Sigmoid colon (tissue), 4 donors: ENCODE data around the gene PIP5K1A.

ENCODE experiments used
- CTCF ChIP-seq, 4 experiments: fragments of 450-650 bp in 3 of 4; fragments of 200-600 bp in 1 of 4; IDR thresholded peaks; one replicate each; pipeline ENCODE4 v1.5.1; 2016 to 2019; ENCODE audit warnings: antibody characterized with exemption in 4 of 4, mild to moderate bottlenecking in 3 of 4, moderate library complexity in 2 of 4
- EP300 ChIP-seq, 4 donors: sonication (generic); formaldehyde crosslinking; IDR thresholded peaks; one replicate each; pipeline ENCODE4 v1.6.1; 2017; ENCODE audit warnings: antibody characterized with exemption in 4 of 4
- POLR2A ChIP-seq, 2 donors: fragments of 450-650 bp; IDR thresholded peaks; one replicate each; pipeline ENCODE4 v1.6.1; 2016; ENCODE audit warnings: antibody characterized with exemption in 2 of 2, mild to moderate bottlenecking in 2 of 2, moderate library complexity in 2 of 2
- POLR2AphosphoS5 ChIP-seq, 4 donors: sonication (generic); formaldehyde crosslinking; IDR thresholded peaks; one replicate each; pipeline ENCODE4 v1.6.1; 2017; ENCODE audit warnings: antibody characterized with exemption in 4 of 4

- TF ChIP-seq POLR2A (IDR thresholded peaks at IDR 0.05) = no peak
- TF ChIP-seq CTCF (IDR thresholded peaks at IDR 0.05) = no peak
- no peak for TF ChIP-seq POLR2AphosphoS5 (IDR thresholded peaks at IDR 0.05)
- TF ChIP-seq EP300 (IDR thresholded peaks at IDR 0.05) = no peak
Observed at GRCh38 chr1:151292207-151293030, 94.1 kb downstream of the PIP5K1A start.
